MM.1S (cell line): Measurements from ENCODE around the gene CACNA1I.

ENCODE experiments used
- DNase-seq: peaks from one replicate; pipeline ENCODE4 v3.0.0-alpha.2; 2015
- H2AFZ ChIP-seq: fragments of 300-600 bp; sonication (generic); 2 replicates; pipeline ENCODE4 v1.6.0; 2016; ENCODE audit warnings: antibody characterized with exemption, low read length
- H3F3A ChIP-seq: fragments of 300-600 bp; sonication (generic); 2 replicates; pipeline ENCODE4 v1.6.1; 2016; ENCODE audit warnings: mild to moderate bottlenecking, antibody characterized with exemption, low read length, moderate library complexity, mixed read lengths; ENCODE audit not compliant: insufficient read depth
- H3K27ac ChIP-seq: fragments of 300-600 bp; sonication (generic); 2 replicates; pipeline ENCODE4 v1.5.1; 2016; ENCODE audit warnings: mild to moderate bottlenecking, low read length
- H3K27me3 ChIP-seq: fragments of 300-600 bp; sonication (generic); replicated peaks from 2 replicates; pipeline ENCODE4 v1.6.0; 2016; ENCODE audit warnings: low read length; ENCODE audit not compliant: insufficient read depth
- H3K36me3 ChIP-seq: fragments of 300-600 bp; sonication (generic); replicated peaks from 2 replicates; pipeline ENCODE4 v1.6.1; 2016; ENCODE audit warnings: mild to moderate bottlenecking, low read length, mixed read lengths; ENCODE audit not compliant: insufficient read depth
- H3K4me1 ChIP-seq: fragments of 300-600 bp; sonication (generic); 2 replicates; pipeline ENCODE4 v1.6.1; 2016; ENCODE audit warnings: low read length, mixed read lengths
- H3K4me2 ChIP-seq: fragments of 300-600 bp; sonication (generic); 2 replicates; pipeline ENCODE4 v1.6.0; 2016; ENCODE audit warnings: low read depth, low read length
- H3K4me3 ChIP-seq: fragments of 300-600 bp; sonication (generic); 2 replicates; pipeline ENCODE4 v1.5.1; 2016; ENCODE audit warnings: low read length, mixed read lengths
- H3K79me2 ChIP-seq: fragments of 300-600 bp; sonication (generic); 2 replicates; pipeline ENCODE4 v1.6.1; 2016; ENCODE audit warnings: mixed run types, low read length, mixed read lengths
- H3K9ac ChIP-seq: fragments of 300-600 bp; sonication (generic); 2 replicates; pipeline ENCODE4 v1.6.1; 2016; ENCODE audit warnings: low read length, mixed read lengths
- H3K9me2 ChIP-seq: fragments of 300-600 bp; sonication (generic); replicated peaks from 2 replicates; pipeline ENCODE4 v1.6.1; 2016; ENCODE audit warnings: mild to moderate bottlenecking, low read length, mixed read lengths; ENCODE audit not compliant: insufficient read depth
- H3K9me3 ChIP-seq: fragments of 300-600 bp; sonication (generic); replicated peaks from 2 replicates; pipeline ENCODE4 v1.6.1; 2016; ENCODE audit warnings: mild to moderate bottlenecking, low read length, mixed read lengths; ENCODE audit not compliant: insufficient read depth
- H4K20me1 ChIP-seq: fragments of 300-600 bp; sonication (generic); 2 replicates; pipeline ENCODE4 v1.6.1; 2016; ENCODE audit warnings: mild to moderate bottlenecking, low read length, moderate library complexity, mixed read lengths; ENCODE audit not compliant: insufficient read depth
- CTCF ChIP-seq: fragments of 300-600 bp; sonication (generic); IDR thresholded peaks from 2 replicates; pipeline ENCODE4 v1.5.1; 2016; ENCODE audit warnings: antibody characterized with exemption, low read length, mixed read lengths
- EZH2 ChIP-seq: fragments of 300-600 bp; sonication (generic); optimal IDR thresholded peaks from 2 replicates; pipeline ENCODE3; 2017; ENCODE audit warnings: low read depth, mild to moderate bottlenecking, antibody characterized with exemption, low read length, mixed read lengths
- EZH2phosphoT487 ChIP-seq: fragments of 300-600 bp; sonication (generic); IDR thresholded peaks from 2 replicates; pipeline ENCODE4 v1.6.1; 2018; ENCODE audit warnings: antibody characterized with exemption, low read length

Gene CACNA1I

GRCh38 chr22:39688186-39688785 lies 117.7 kb downstream of the CACNA1I start:
- Histone ChIP-seq H3F3A (no peaks in the 10 kb centered on the region), H3K9ac (no peak overlapping the region), H3K36me3 (no peaks in the 10 kb centered on the region), H3K9me3 (no peaks in the 10 kb centered on the region), H3K4me3 (no peak overlapping the region), H3K27ac (no peak overlapping the region), H3K27me3 (peaks cover 82% of the 10 kb centered on the region), H4K20me1 (no peaks in the 10 kb centered on the region), H3K79me2 (no peaks in the 10 kb centered on the region), H3K9me2 (no peaks in the 10 kb centered on the region), H3K4me2 (no peak overlapping the region), H2AFZ (no peak overlapping the region), H3K4me1 (no peaks in the 10 kb centered on the region)
- no peak for DNase-seq
- TF ChIP-seq EZH2phosphoT487 (no peak), EZH2 (no peak), CTCF (no peak)

- Histone ChIP-seq H3K27ac (no peak overlapping the region), H4K20me1 (no peaks in the 10 kb centered on the region), H3K9me3 (no peaks in the 10 kb centered on the region), H3K9ac (no peak overlapping the region), H3K79me2 (no peaks in the 10 kb centered on the region), H3K4me1 (no peaks in the 10 kb centered on the region), H3K4me2 (no peak overlapping the region), H3K27me3 (peaks cover 82% of the 10 kb centered on the region), H2AFZ (no peak overlapping the region), H3F3A (no peaks in the 10 kb centered on the region), H3K36me3 (no peaks in the 10 kb centered on the region), H3K4me3 (no peak overlapping the region), H3K9me2 (no peaks in the 10 kb centered on the region)
- TF ChIP-seq EZH2 (no peak), EZH2phosphoT487 (no peak), CTCF (no peak)
- no peak for DNase-seq
These were observed 118.9 kb downstream of the CACNA1I start for GRCh38 chr22:39689421-39689820.

- H3K79me2 ChIP-seq: no peaks in the 10 kb centered on the region
- no peaks in the 10 kb centered on the region for H4K20me1 ChIP-seq
- H3K27ac ChIP-seq: no peak overlapping the region
- no peaks in the 10 kb centered on the region for H3K9me2 ChIP-seq
- no peak overlapping the region for H3K4me2 ChIP-seq
- H3K27me3 ChIP-seq: peaks cover 92% of the 10 kb centered on the region
- H3K4me1 ChIP-seq: no peaks in the 10 kb centered on the region
- H3K9me3 ChIP-seq: no peaks in the 10 kb centered on the region
- H3K9ac ChIP-seq: no peak overlapping the region
- no peaks in the 10 kb centered on the region for H3F3A ChIP-seq
- no peak overlapping the region for H3K4me3 ChIP-seq
- TF ChIP-seq EZH2 (no peak), CTCF (no peak), EZH2phosphoT487 (no peak)
- no peak overlapping the region for H2AFZ ChIP-seq
- no peaks in the 10 kb centered on the region for H3K36me3 ChIP-seq
- DNase-seq: no peak
These were observed 120.5 kb downstream of the CACNA1I start for GRCh38 chr22:39690881-39691605.
